Left ventricle myocardium superior (tissue), 1 donor: ENCODE results near the gene SPATC1L. TPM values are rescaled to one million over a fixed set of nuclear protein-coding genes. Genes with fewer than 3 reads are reported as not detected.

Source experiments
- ATAC-seq: fragments of 200-7000 bp; cut with Tn5 transposase; one replicate; pipeline ENCODE4 v1.9.1; 2020; ENCODE audit warnings: mild to moderate bottlenecking, moderate library complexity
- DNase-seq: peaks from one replicate; pipeline ENCODE4 v3.0.0-alpha.2; 2020
- intact Hi-C: fragments of 100-400 bp; cut with micrococcal nuclease; formaldehyde crosslinking; loops from one replicate; pipeline ENCODE4 v1.11.0; 2022
- total RNA-seq: library from RNA; stranded (reverse); fragmentation: NEBNext Ultra II Directional; extraction: Animal tissue kit (Norgen Biotek cat#: 25700); gene quantifications from one replicate; pipeline ENCODE4 v1.2.1, GENCODE V29; 2021
- donor health status: DM: no; HTN: yes; CAD: no; lungs with severe emphysema.

SPATC1L gene
- total RNA-seq, 1 donor from 2014 or later, result 12.0 TPM

DNA sequence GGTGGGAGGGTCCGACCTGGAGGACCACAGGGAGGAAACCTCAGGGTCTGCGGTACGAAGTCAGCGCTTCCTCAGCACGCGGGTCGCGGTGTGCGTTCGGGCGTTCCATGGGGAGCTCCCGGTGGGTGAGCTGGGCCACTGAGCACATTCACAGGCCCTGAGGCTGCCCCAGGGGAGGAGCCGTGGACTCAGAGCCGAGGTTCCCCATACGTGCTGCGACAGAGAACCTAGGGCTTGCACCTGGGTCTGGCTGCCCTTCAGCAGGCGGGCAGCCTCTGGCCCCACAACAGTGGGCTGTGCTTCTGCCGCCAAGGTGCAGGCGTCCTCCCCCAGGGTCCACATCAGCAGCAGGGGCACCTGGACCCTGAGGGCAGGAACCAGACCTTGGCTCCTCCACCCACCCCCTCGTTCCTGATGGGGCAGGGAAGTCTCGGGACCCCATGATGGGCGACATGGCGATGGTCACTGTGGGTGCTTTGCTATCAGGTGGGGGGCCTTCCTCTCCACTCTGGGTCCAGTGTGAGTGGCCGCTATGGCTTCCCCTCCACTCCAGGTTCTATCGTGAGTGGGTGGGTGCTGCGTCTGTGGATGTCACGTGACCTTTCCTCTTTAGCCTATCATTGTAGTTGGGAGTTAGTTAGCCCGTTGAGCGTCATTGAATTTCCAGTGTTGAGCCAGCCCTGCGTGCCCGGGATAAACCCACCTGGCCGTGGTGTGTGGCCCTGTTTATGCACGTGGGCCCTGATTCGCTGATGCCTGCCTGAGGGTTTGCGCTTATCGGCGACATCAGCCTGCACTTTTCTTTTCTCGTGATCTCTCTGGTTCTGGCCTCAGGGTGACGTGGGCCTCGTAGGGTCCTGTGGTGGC, 56.8 kb downstream of the SPATC1L start:
- no peak for ATAC-seq
- intact Hi-C loops, result no loop called here
- peak; percentile 32 for DNase-seq

GRCh38 chr21:46126309-46127238, 57.7 kb downstream of the SPATC1L start:
- peak; percentile 30 for DNase-seq
- no peak for ATAC-seq
- intact Hi-C loops, result no loop called here

DNA sequence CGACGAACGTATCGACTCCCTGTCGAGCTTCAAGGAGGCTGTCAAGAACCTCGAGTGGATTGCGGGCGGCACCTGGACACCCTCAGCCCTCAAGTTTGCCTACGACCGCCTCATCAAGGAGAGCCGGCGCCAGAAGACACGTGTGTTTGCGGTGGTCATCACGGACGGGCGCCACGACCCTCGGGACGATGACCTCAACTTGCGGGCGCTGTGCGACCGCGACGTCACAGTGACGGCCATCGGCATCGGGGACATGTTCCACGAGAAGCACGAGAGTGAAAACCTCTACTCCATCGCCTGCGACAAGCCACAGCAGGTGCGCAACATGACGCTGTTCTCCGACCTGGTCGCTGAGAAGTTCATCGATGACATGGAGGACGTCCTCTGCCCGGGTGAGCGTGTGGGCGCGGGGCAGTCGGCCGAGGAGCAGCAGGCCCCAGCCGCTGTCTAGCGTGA, 58.4 kb downstream of the SPATC1L start:
- DNase-seq, result peak; percentile 33
- no peak for ATAC-seq
- intact Hi-C loops, result no loop called here

DNA sequence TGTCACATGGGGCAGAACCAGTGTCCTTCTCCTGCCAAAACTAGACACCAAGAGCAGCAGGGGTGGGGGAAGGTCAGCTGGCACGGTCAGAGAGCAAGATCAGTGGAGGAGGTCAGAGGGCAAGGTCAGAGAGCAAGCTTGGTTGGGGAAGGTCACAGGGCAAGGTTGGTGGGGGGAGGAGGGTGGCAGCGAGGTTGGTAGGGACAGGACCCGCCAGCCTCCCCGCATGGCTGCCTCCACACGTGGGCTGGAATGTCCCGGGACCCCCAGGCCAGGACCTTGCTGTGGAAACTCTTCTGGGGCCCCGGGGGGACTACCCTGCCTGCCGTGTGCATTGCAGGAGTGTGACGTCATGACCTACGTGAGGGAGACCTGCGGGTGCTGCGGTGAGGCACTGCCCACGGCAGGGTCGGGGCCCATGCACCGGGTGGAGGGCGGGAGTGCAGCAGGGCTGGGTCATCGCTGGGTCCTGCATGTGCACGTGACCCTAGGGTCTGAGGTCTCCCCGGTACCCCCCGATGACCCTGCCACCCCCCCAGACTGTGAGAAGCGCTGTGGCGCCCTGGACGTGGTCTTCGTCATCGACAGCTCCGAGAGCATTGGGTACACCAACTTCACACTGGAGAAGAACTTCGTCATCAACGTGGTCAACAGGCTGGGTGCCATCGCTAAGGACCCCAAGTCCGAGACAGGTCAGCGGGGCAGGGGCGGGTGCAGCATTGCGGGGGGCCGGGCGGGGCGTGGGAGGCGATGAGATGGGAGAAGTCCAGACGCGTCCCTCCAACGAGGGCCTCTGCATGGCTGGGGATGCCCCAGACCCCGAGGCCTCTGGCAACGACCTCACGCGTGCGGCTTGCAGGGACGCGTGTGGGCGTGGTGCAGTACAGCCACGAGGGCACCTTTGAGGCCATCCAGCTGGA, 59.1 kb downstream of the SPATC1L start:
- peak; percentile 39 for DNase-seq
- ATAC-seq, result no peak
- intact Hi-C loops, result no loop called here

- ATAC-seq (no peak), DNase-seq (peak; percentile 23)
- intact Hi-C loops, result no loop called here
Measured at GRCh38 chr21:46124083-46124925, 60.0 kb downstream of the SPATC1L start.

GRCh38 chr21:46122758-46123683, 61.2 kb downstream of the SPATC1L start:
- ATAC-seq, result no peak
- DNase-seq, result no peak
- intact Hi-C loops, result no loop called here

- DNase-seq, result peak; percentile 20
- ATAC-seq, result no peak
- intact Hi-C loops, result no loop called here
Measured at GRCh38 chr21:46122237-46122671, 62.0 kb downstream of the SPATC1L start.

DNA sequence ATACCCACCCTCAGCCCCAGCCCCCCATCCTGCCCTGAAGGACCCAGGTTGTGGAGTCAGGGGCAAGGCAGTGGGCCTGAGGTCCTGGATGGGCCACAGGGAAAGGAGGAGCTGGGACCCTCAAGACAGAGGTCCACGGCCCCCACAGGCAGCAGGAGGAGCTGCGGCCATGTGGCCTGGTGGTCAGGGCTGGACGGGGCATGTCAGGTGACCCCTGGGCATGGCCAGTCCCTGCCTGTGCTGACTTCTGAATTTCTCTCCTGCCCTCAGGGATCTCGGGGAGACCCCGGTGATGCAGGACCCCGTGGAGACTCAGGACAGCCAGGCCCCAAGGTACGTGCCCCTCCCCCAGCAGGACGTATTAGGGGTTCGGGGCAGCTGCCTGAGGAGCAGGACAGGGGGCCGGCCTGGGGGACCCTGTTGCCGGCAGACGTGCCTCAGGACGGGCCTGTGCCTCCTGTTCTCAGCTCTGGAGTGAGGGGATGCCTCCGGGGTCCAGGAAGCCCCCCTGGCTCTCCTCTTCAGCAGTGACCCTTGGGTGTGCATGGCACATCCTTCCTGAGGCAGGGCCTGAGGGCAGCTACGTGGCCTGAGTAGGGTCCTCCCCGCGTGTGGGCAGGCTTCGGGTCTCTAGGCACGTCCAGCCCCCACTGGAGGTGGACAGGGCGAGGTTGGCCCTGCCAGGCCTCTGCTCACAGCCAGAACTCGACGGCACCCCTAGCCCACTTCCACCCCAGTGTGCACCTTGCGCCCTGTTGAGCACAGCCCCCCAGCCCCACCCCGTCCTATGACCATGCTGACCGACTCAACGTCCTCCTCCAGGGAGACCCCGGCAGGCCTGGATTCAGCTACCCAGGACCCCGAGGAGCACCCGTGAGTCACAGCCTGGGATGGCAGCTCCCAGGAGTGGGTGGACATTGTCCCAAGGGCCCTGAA, 62.7 kb downstream of the SPATC1L start:
- peak; percentile 22 for DNase-seq
- ATAC-seq, result no peak
- intact Hi-C loops, result no loop called here

DNA sequence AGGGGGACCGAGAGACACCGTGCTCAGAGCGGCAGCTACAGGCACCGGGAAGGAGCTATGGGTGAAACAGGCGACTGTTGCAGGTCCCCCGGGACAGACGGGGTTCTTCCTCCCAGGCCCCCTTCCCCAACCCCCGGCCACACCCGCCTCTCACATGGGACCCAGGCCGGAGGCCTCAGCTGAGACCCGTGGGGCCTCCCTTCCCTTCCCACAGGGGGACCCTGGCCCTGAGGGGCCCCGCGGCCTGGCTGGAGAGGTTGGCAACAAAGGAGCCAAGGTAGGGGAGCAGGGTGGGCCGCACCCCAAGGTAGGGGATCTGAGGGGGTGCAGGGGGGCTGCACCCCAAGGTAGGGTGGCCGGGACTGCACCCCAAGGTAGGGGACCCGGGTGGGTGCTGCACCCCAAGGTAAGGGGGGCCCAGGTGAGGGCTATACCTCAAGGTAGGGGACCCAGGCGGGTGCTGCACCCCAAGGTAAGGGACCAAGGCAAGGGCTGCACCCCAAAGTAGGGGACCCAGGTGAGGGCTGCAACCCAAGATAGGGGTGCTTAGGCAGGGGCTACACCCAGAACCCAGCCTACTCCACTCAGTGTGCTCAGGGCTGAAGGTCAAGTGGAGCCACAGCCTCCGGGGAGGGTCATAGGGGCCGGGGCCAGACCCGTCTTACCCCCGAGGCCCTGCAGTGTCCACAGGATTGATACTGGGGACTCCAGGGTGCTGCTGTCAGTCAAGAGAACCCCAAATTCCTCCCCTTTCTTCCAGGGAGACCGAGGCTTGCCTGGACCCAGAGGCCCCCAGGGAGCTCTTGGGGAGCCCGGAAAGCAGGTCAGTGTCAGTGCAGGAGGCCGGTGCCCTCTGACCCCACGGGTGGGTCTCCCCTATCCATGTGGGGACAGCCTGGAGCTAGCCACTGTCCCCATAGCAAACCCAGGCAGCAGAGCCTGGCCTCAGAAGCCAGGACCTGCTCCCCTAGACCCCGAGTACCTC, 63.7 kb downstream of the SPATC1L start:
- ATAC-seq (no peak), DNase-seq (peak; percentile 28)
- intact Hi-C loops, result no loop called here

DNA sequence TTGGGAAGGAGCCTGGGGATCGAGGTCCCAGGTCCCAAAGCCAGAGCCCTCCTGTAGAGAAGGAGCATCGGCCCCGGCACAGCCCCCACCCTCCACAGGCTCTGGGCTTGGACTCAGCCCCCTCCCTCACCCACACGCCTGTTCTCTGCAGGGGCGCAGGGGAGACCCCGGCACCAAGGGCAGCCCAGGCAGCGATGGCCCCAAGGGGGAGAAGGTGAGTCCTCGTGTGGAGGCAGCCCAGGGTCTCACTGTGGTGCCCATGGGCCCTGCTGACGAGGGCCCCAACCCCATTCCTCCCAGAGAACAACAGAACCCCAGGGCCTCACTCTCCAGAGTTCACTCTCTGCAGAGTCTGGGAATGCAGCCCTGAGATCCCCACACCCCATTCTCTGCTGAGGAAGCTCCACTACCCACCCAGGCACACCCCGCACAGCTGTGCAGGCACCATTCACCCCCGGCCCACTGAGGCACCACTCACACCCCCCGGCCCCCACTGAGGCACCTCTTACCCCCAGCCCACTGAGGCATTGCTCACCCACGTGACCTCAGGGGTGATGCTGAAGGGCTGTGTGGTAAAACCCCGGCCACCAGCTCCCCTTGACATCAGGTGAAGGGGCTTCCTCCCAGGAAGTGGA, 64.5 kb downstream of the SPATC1L start:
- intact Hi-C loops, result no loop called here
- DNase-seq, result no peak

DNA sequence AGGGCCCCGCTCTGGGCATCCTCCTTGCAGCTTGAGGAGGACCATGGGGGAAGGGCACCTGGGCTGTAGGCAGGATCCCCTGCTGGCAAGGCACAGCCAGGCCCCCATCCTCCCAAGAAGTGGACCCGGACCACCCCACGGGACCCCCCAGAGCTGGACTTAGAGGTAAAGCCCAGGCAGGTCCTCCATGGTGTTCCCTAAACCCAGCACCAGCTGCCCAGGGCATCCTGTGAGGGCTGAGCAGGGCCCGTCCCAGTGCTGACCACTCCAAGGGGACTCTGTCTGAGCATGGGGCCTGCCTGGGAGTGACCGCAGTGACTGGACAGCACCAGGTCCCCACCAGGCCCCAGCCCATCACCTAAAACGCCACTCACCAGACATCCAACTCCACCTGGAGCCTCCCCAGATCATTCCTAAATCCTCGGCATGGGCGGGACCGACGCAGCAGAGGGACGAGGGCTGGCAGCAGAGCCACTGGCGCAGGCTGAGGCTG, 65.1 kb downstream of the SPATC1L start:
- ATAC-seq (no peak), DNase-seq (peak; percentile 24)
- intact Hi-C loops, result no loop called here

More for the DNA sequence above, 64.5 kb downstream of the SPATC1L start:
- ATAC-seq, result no peak

GRCh38 chr21:46118316-46119143, 65.7 kb downstream of the SPATC1L start:
- intact Hi-C loops, result no loop called here
- DNase-seq (peak; percentile 24), ATAC-seq (no peak)

- intact Hi-C loops, result no loop called here
- DNase-seq (peak; percentile 25), ATAC-seq (no peak)
Measured at GRCh38 chr21:46117586-46118315, 66.5 kb downstream of the SPATC1L start.
